T-cell (primary cell): Measurements from ENCODE around the gene STK17B. TPM values are rescaled to one million over a fixed set of nuclear protein-coding genes. Genes with fewer than 3 reads are reported as not detected.
A peak's percentile ranks its signal among the peaks of the same experiment; 100 is the strongest.

Source experiments
- ATAC-seq, 4 experiments: fragments of 200-7000 bp in 3 of 4; fragments of 150-1000 bp in 1 of 4; cut with Tn5 transposase; replicated peaks in 1 of 4; 1 replicate in 3 of 4; 2 replicates in 1 of 4; pipeline ENCODE4 v1.10.0; 2021; ENCODE audit warnings: moderate library complexity in 3 of 4, mild to moderate bottlenecking in 2 of 4, moderate number of reproducible peaks in 1 of 4
- CTCF ChIA-PET, 2 donors: fragments of 300-600 bp; sonication (Branson Sonifier 250); formaldehyde crosslinking; loops; one replicate each; lab custom pipeline; 2022; ENCODE audit warnings: antibody characterized with exemption in 2 of 2; lab: Charles Lee
- POLR2A ChIA-PET, 2 donors: fragments of 300-600 bp; sonication (Branson Sonifier 250); formaldehyde crosslinking; loops; one replicate each; lab custom pipeline; 2022; ENCODE audit warnings: antibody characterized with exemption in 2 of 2; lab: Charles Lee
- DNase-seq, 35 experiments: peaks; one replicate each; pipeline versions ENCODE4 v3.0.0 to v3.0.0-alpha.2; 2013 to 2023
- H3K27ac ChIP-seq: one replicate; pipeline ENCODE4 v1.5.1; 2013; ENCODE audit warnings: low read length
- H3K27me3 ChIP-seq, 2 experiments: replicated peaks in 1 of 2; 1 replicate in 1 of 2; 2 replicates in 1 of 2; pipeline versions ENCODE4 v1.6.1 to v1.7.0; 2013; ENCODE audit warnings: low read length in 1 of 2, mixed read lengths in 1 of 2; ENCODE audit not compliant: control insufficient read depth in 2 of 2, insufficient read depth in 2 of 2; ENCODE audit errors: extremely low read depth in 1 of 2
- H3K36me3 ChIP-seq, 2 donors: 1 replicate in 1 of 2; 2 replicates in 1 of 2; pipeline versions ENCODE4 v1.6.1 to v1.7.0; 2013; ENCODE audit warnings: low read length in 1 of 2; ENCODE audit not compliant: control insufficient read depth in 2 of 2, insufficient read depth in 1 of 2; ENCODE audit errors: extremely low read depth in 1 of 2
- H3K4me1 ChIP-seq, 2 experiments: 1 replicate in 1 of 2; 2 replicates in 1 of 2; pipeline versions ENCODE4 v1.6.1 to v1.7.0; 2013; ENCODE audit warnings: low read length in 2 of 2, mixed read lengths in 1 of 2; ENCODE audit not compliant: insufficient read depth in 2 of 2, control insufficient read depth in 1 of 2; ENCODE audit errors: extremely low read depth in 1 of 2
- H3K4me3 ChIP-seq, 2 donors: 1 replicate in 1 of 2; 2 replicates in 1 of 2; pipeline versions ENCODE4 v1.5.1 to v1.7.0; 2013; ENCODE audit warnings: mild to moderate bottlenecking in 2 of 2, low read length in 1 of 2, moderate library complexity in 1 of 2; ENCODE audit not compliant: control insufficient read depth in 1 of 2; ENCODE audit errors: extremely low read depth in 1 of 2
- H3K9me3 ChIP-seq: 2 replicates; pipeline ENCODE4 v1.7.0; 2013
- H3K27ac Mint-ChIP-seq, 2 donors: one replicate each; pipeline ENCODE4 v1.8.0; 2020 to 2021; ENCODE audit warnings: mild to moderate bottlenecking in 2 of 2, mixed read lengths in 2 of 2
- H3K27me3 Mint-ChIP-seq, 2 donors: one replicate each; pipeline ENCODE4 v1.8.0; 2021 to 2022; ENCODE audit warnings: mixed read lengths in 2 of 2
- H3K36me3 Mint-ChIP-seq: one replicate; pipeline ENCODE4 v1.8.0; 2021; ENCODE audit warnings: mixed read lengths
- H3K4me1 Mint-ChIP-seq, 3 donors: one replicate each; pipeline ENCODE4 v1.8.0; 2020 to 2022; ENCODE audit warnings: mixed read lengths in 3 of 3, mild to moderate bottlenecking in 1 of 3
- H3K4me3 Mint-ChIP-seq, 3 donors: one replicate each; pipeline ENCODE4 v1.8.0; 2020 to 2022; ENCODE audit warnings: mild to moderate bottlenecking in 3 of 3, mixed read lengths in 3 of 3, moderate library complexity in 3 of 3
- H3K9me3 Mint-ChIP-seq, 3 donors: one replicate each; pipeline ENCODE4 v1.8.0; 2020 to 2022; ENCODE audit warnings: mixed read lengths in 3 of 3
- WGBS: methylation state at CpG from one replicate; pipeline ENCODE4 v1.1.5; 2013; ENCODE audit warnings: missing lambda C conversion rate; ENCODE audit not compliant: insufficient coverage; 5-methylcytosine and 5-hydroxymethylcytosine counted together
- total RNA-seq, 35 experiments: library from RNA in 6 of 35; stranded (reverse) in 6 of 35; fragments of 120-200 nt in 1 of 35; gene quantifications; one replicate each; pipeline versions ENCODE4 v1.2.1 to v1.2.4 and lab custom pipeline; 2013 to 2026

The STK17B gene
- 100 to 1,000 TPM; 218 to 478 (median 248) TPM for total RNA-seq
- 438 TPM for total RNA-seq (2013)
- 458 to 2,299 (median 1,401) reads per million in 29 experiments for total RNA-seq (lab: John Stamatoyannopoulos, UW)

GRCh38 chr2:196171248-196171871 is at the start of gene STK17B:
TSS of gene STK17B (minus strand) at chr2:196171578. CDS start at chr2:196163383, 8,195 bp downstream.
- Histone ChIP-seq H3K36me3 (peaks cover 0 to 5% of the 10 kb centered on the region in 2 donors), H3K4me3 (peak within 1 kb of the TSS; percentile 86 to 99), H3K9me3 (no peaks in the 10 kb centered on the region), H3K4me1 (peaks cover 36 to 37% of the 10 kb centered on the region in 2 experiments), H3K27me3 (no peaks in the 10 kb centered on the region), H3K27ac (peak within 1 kb of the TSS; percentile 93)
- under 1% methylated on average over 68 of the region's 72 CpGs for WGBS
- Mint-ChIP-seq H3K27ac (peak within 1 kb of the TSS; percentile 92 to 96), H3K4me1 (peaks cover 39 to 46% (median 41%) of the 10 kb centered on the region in 3 donors), H3K27me3 (no peaks in the 10 kb centered on the region), H3K4me3 (peak within 1 kb of the TSS; percentile 88 to 99 (median 98)), H3K9me3 (no peaks in the 10 kb centered on the region), H3K36me3 (peaks cover 22% of the 10 kb centered on the region)
- ATAC-seq (peak; percentile 67 to 75 (median 70)), DNase-seq (peak; percentile 90 to 98 (median 97))
- CTCF ChIA-PET, result interaction anchor here in 1 of 2 donors (1.0 kb wide), 1 partner anchor 106 kb away, joined by 3 read pairs; no protein-coding TSS in a partner anchor
- POLR2A ChIA-PET, result interaction anchor here (0.6 to 3.4 kb wide), 23 partner anchors 8 to 511 kb away, joined by 3 to 32 read pairs (median 5); no protein-coding TSS in a partner anchor

- Mint-ChIP-seq H3K27ac (peak overlapping the region; percentile 65 to 86), H3K36me3 (no peaks in the 10 kb centered on the region), H3K27me3 (no peaks in the 10 kb centered on the region), H3K9me3 (no peaks in the 10 kb centered on the region), H3K4me1 (peaks cover 77 to 82% (median 77%) of the 10 kb centered on the region in 3 donors), H3K4me3 (peak overlapping the region in 1 of 3 donors; percentile 30)
- CTCF ChIA-PET, result interaction anchor here (0.5 to 4.0 kb wide), 35 partner anchors 8 to 233 kb away, joined by 3 to 34 read pairs (median 5); partner anchors contain the start of gene DNAH7 (in 1 of the 2)
- H3K27me3 ChIP-seq, result no peaks in the 10 kb centered on the region
- POLR2A ChIA-PET, result interaction anchor here (0.6 to 1.5 kb wide), 17 partner anchors 9 to 825 kb away, joined by 3 to 12 read pairs (median 3); no protein-coding TSS in a partner anchor
- DNase-seq (peak in 16 of 35 experiments; percentile 2 to 69 (median 26)), ATAC-seq (peak; percentile 74 to 98 (median 86))
- H3K36me3 ChIP-seq, result no peaks in the 10 kb centered on the region
- H3K4me3 ChIP-seq, result no peak overlapping the region
- WGBS, result 69% methylated on average over 2 of the region's 4 CpGs
- peaks cover 8 to 13% of the 10 kb centered on the region in 2 experiments for H3K4me1 ChIP-seq
- H3K27ac ChIP-seq, result no peak overlapping the region
- no peaks in the 10 kb centered on the region for H3K9me3 ChIP-seq
Measured at GRCh38 chr2:196220671-196221070, 49.3 kb upstream of the STK17B start.

DNA sequence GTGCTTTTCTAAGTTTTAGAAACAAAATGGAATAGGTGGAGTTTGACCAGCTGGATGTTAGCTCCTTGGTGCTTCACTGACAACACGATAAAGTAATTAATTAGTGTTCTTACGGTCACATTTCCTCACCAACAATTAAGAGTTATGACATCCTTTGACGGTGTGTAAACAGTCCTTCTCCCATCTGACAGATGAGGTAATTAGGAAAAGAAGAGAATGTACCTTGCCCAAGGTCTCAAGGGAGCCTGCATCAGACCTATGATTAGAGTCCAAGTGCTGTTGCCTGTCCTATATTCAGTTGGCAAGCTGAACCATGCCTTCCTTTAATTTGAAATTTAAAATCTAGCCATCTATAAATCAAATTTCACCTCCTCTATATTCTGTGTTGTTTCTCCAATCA is 48.3 kb upstream of the STK17B start:
- DNase-seq, result no peak
- peaks cover 8 to 14% of the 10 kb centered on the region in 2 experiments for H3K4me1 ChIP-seq
- no peaks in the 10 kb centered on the region for H3K36me3 ChIP-seq
- no peaks in the 10 kb centered on the region for H3K9me3 Mint-ChIP-seq
- no peaks in the 10 kb centered on the region for H3K36me3 Mint-ChIP-seq
- no peaks in the 10 kb centered on the region for H3K27me3 Mint-ChIP-seq
- H3K27me3 ChIP-seq, result no peaks in the 10 kb centered on the region
- no peaks in the 10 kb centered on the region for H3K9me3 ChIP-seq
- POLR2A ChIA-PET, result interaction anchor here (0.8 to 1.5 kb wide), 6 partner anchors 11 to 48 kb away, joined by 3 to 12 read pairs (median 6); partner anchors contain the start of gene STK17B (in 1 of the 2)
- no CpG with 5 or more reads among the region's 3 CpGs for WGBS
- peak overlapping the region in 1 of 3 donors; percentile 30 for H3K4me3 Mint-ChIP-seq
- CTCF ChIA-PET, result interaction anchor here (0.8 to 4.0 kb wide), 16 partner anchors 8 to 141 kb away, joined by 3 to 34 read pairs (median 6); no protein-coding TSS in a partner anchor
- H3K4me1 Mint-ChIP-seq, result peaks cover 75 to 78% (median 78%) of the 10 kb centered on the region in 3 donors
- H3K27ac ChIP-seq, result no peak overlapping the region
- no peak overlapping the region for H3K4me3 ChIP-seq
- H3K27ac Mint-ChIP-seq, result peak overlapping the region; percentile 65 to 86
- ATAC-seq, result no peak

GRCh38 chr2:196218106-196218505 is 46.7 kb upstream of the STK17B start:
- WGBS, result no CpG with 5 or more reads among the region's 1 CpG
- no peak for DNase-seq
- peaks cover 75 to 78% (median 78%) of the 10 kb centered on the region in 3 donors for H3K4me1 Mint-ChIP-seq
- ATAC-seq, result no peak
- Histone ChIP-seq H3K4me3 (no peak overlapping the region), H3K27ac (no peak overlapping the region), H3K4me1 (peaks cover 17 to 18% of the 10 kb centered on the region in 2 experiments), H3K9me3 (no peaks in the 10 kb centered on the region), H3K27me3 (no peaks in the 10 kb centered on the region), H3K36me3 (no peaks in the 10 kb centered on the region)
- no peaks in the 10 kb centered on the region for H3K36me3 Mint-ChIP-seq
- ChIA-PET POLR2A (interaction anchor here (0.6 to 1.3 kb wide), 4 partner anchors 9 to 51 kb away, joined by 3 read pairs; no protein-coding TSS in a partner anchor), CTCF (interaction anchor here (0.9 to 4.0 kb wide), 6 partner anchors 9 to 139 kb away, joined by 3 to 34 read pairs (median 7); no protein-coding TSS in a partner anchor)
- H3K27ac Mint-ChIP-seq, result peak overlapping the region in 1 of 2 donors; percentile 55
- H3K9me3 Mint-ChIP-seq, result no peaks in the 10 kb centered on the region
- no peaks in the 10 kb centered on the region for H3K27me3 Mint-ChIP-seq
- peak overlapping the region in 1 of 3 donors; percentile 17 for H3K4me3 Mint-ChIP-seq

GRCh38 chr2:196217116-196217515 is 45.7 kb upstream of the STK17B start:
- H3K4me1 ChIP-seq, result peaks cover 19 to 21% of the 10 kb centered on the region in 2 experiments
- Mint-ChIP-seq H3K36me3 (no peaks in the 10 kb centered on the region), H3K4me1 (peaks cover 81 to 84% (median 83%) of the 10 kb centered on the region in 3 donors), H3K4me3 (no peak overlapping the region), H3K9me3 (no peaks in the 10 kb centered on the region), H3K27ac (no peak overlapping the region), H3K27me3 (no peaks in the 10 kb centered on the region)
- H3K36me3 ChIP-seq, result no peaks in the 10 kb centered on the region
- H3K27me3 ChIP-seq, result no peaks in the 10 kb centered on the region
- ChIA-PET POLR2A (interaction anchor here (0.6 to 1.2 kb wide), 2 partner anchors 41 to 554 kb away, joined by 3 read pairs; no protein-coding TSS in a partner anchor), CTCF (interaction anchor here in 1 of 2 donors (0.7 to 1.8 kb wide), 2 partner anchors 10 to 12 kb away, joined by 3 to 5 read pairs; no protein-coding TSS in a partner anchor)
- no peak overlapping the region for H3K4me3 ChIP-seq
- H3K9me3 ChIP-seq, result no peaks in the 10 kb centered on the region
- ATAC-seq, result no peak
- H3K27ac ChIP-seq, result no peak overlapping the region
- no CpG with 5 or more reads among the region's 4 CpGs for whole genome bisulfite sequencing
- no peak for DNase-seq

GRCh38 chr2:196215376-196215775 is 44.0 kb upstream of the STK17B start:
- H3K4me3 ChIP-seq, result no peak overlapping the region
- no peak overlapping the region for H3K27ac ChIP-seq
- peaks cover 22 to 33% of the 10 kb centered on the region in 2 experiments for H3K4me1 ChIP-seq
- ChIA-PET POLR2A (interaction anchor here (0.5 to 1.3 kb wide), 2 partner anchors 23 to 46 kb away, joined by 3 to 4 read pairs; no protein-coding TSS in a partner anchor), CTCF (interaction anchor here (1.2 to 2.0 kb wide), 4 partner anchors 11 to 63 kb away, joined by 3 to 8 read pairs (median 4); no protein-coding TSS in a partner anchor)
- H3K9me3 ChIP-seq, result no peaks in the 10 kb centered on the region
- no peak for ATAC-seq
- no peaks in the 10 kb centered on the region for H3K36me3 ChIP-seq
- H3K27me3 ChIP-seq, result no peaks in the 10 kb centered on the region
- Mint-ChIP-seq H3K27me3 (no peaks in the 10 kb centered on the region), H3K27ac (peak overlapping the region in 1 of 2 donors; percentile 30), H3K4me1 (peaks cover 84 to 87% (median 86%) of the 10 kb centered on the region in 3 donors), H3K9me3 (no peaks in the 10 kb centered on the region), H3K36me3 (no peaks in the 10 kb centered on the region), H3K4me3 (no peak overlapping the region)
- no peak for DNase-seq
- WGBS, result no CpG with 5 or more reads among the region's 6 CpGs
